Upper lobe of right lung (tissue), 1 donor: ENCODE data around the gene DIP2C. TPM values are rescaled to one million over a fixed set of nuclear protein-coding genes. Genes with fewer than 3 reads are reported as not detected.

ENCODE experiments used
- ATAC-seq: fragments of 200-7000 bp; cut with Tn5 transposase; one replicate; pipeline ENCODE4 v1.9.1; 2020; ENCODE audit warnings: mild to moderate bottlenecking, moderate library complexity
- DNase-seq: peaks from one replicate; pipeline ENCODE4 v3.0.0-alpha.2; 2020
- H3K27ac ChIP-seq: fragments of 200-600 bp; one replicate; pipeline ENCODE4 v1.8.0; 2022
- H3K27me3 ChIP-seq: fragments of 200-600 bp; one replicate; pipeline ENCODE4 v1.8.0; 2022; ENCODE audit warnings: mild to moderate bottlenecking
- H3K36me3 ChIP-seq: fragments of 200-600 bp; one replicate; pipeline ENCODE4 v1.8.0; 2022
- H3K4me1 ChIP-seq: fragments of 200-600 bp; one replicate; pipeline ENCODE4 v1.8.0; 2022
- H3K4me3 ChIP-seq: fragments of 200-600 bp; one replicate; pipeline ENCODE4 v1.8.0; 2022; ENCODE audit warnings: mild to moderate bottlenecking
- H3K9me3 ChIP-seq: fragments of 200-600 bp; one replicate; pipeline ENCODE4 v1.8.0; 2022
- CTCF ChIP-seq: fragments of 200-600 bp; IDR thresholded peaks from one replicate; pipeline ENCODE4 v1.8.0; 2022; ENCODE audit warnings: antibody characterized with exemption
- intact Hi-C: fragments of 100-400 bp; cut with DNase I; formaldehyde crosslinking; loops from one replicate; pipeline ENCODE4 v1.11.0; 2022
- total RNA-seq: library from RNA; stranded (reverse); fragmentation: NEBNext Ultra II Directional; extraction: Animal tissue kit (Norgen Biotek cat#: 25700); gene quantifications from one replicate; pipeline ENCODE4 v1.2.1, GENCODE V29; 2021
- donor health status: DM: no; HTN: yes; CAD: no; lungs with severe emphysema.

DIP2C gene
- total RNA-seq, 1 donor from 2014 or later, result 17.3 TPM

- intact Hi-C loops, result no loop called here
- ATAC-seq (peak; percentile 12), DNase-seq (no peak)
- Histone ChIP-seq H3K9me3 (no peaks in the 10 kb centered on the region), H3K27ac (no peak overlapping the region), H3K4me1 (no peaks in the 10 kb centered on the region), H3K27me3 (no peaks in the 10 kb centered on the region), H3K36me3 (no peaks in the 10 kb centered on the region), H3K4me3 (no peak overlapping the region)
- no peak for TF ChIP-seq CTCF
Measured at GRCh38 chr10:693506-693905, 4.0 kb upstream of the DIP2C start.

- Histone ChIP-seq H3K4me3 (no peak overlapping the region), H3K36me3 (no peaks in the 10 kb centered on the region), H3K27ac (no peak overlapping the region), H3K4me1 (peaks cover 4% of the 10 kb centered on the region), H3K9me3 (no peaks in the 10 kb centered on the region), H3K27me3 (no peaks in the 10 kb centered on the region)
- TF ChIP-seq CTCF, result no peak
- no peak for ATAC-seq
- intact Hi-C loops, result no loop called here
- no peak for DNase-seq
Measured at GRCh38 chr10:692682-693351, 3.3 kb upstream of the DIP2C start.

GRCh38 chr10:691216-691615 lies 1.7 kb upstream of the DIP2C start:
- intact Hi-C loops, result no loop called here
- no peak for ATAC-seq

GRCh38 chr10:690372-691161 lies 1.1 kb upstream of the DIP2C start:
- no peak for TF ChIP-seq CTCF
- ATAC-seq (no peak), DNase-seq (no peak)
- H3K4me3 ChIP-seq, result peak overlapping the region; percentile 52
- H3K4me1 ChIP-seq, result peaks cover 4% of the 10 kb centered on the region
- no peaks in the 10 kb centered on the region for H3K36me3 ChIP-seq
- no peaks in the 10 kb centered on the region for H3K27me3 ChIP-seq
- H3K9me3 ChIP-seq, result no peaks in the 10 kb centered on the region
- intact Hi-C loops, result no loop called here
- peak overlapping the region; percentile 59 for H3K27ac ChIP-seq

More at GRCh38 chr10:691216-691615, 1.7 kb upstream of the DIP2C start:
- Histone ChIP-seq H3K4me1 (peaks cover 4% of the 10 kb centered on the region), H3K36me3 (no peaks in the 10 kb centered on the region), H3K27me3 (no peaks in the 10 kb centered on the region), H3K9me3 (no peaks in the 10 kb centered on the region), H3K4me3 (no peak overlapping the region), H3K27ac (no peak overlapping the region)
- DNase-seq, result no peak
- no peak for TF ChIP-seq CTCF

- no peak for TF ChIP-seq CTCF
- Histone ChIP-seq H3K4me3 (peak overlapping the region; percentile 65), H3K9me3 (no peaks in the 10 kb centered on the region), H3K27me3 (no peaks in the 10 kb centered on the region), H3K27ac (peak overlapping the region; percentile 68), H3K4me1 (peaks cover 4% of the 10 kb centered on the region), H3K36me3 (no peaks in the 10 kb centered on the region)
- ATAC-seq (no peak), DNase-seq (no peak)
- intact Hi-C loops, result no loop called here
Measured at GRCh38 chr10:689121-689451, 382 bp downstream of the DIP2C start.
